Esophagus squamous epithelium (tissue), 5 donors: Measurements from ENCODE around the gene EIF4G1. TPM values are rescaled to one million over a fixed set of nuclear protein-coding genes. Genes with fewer than 3 reads are reported as not detected.
A peak's percentile ranks its signal among the peaks of the same experiment; 100 is the strongest.

ENCODE experiments used
- DNase-seq: peaks from one replicate; lab custom pipeline; 2025; lab: John Stamatoyannopoulos, UW
- H3K27ac ChIP-seq, 4 donors: fragments of 200-600 bp; sonication (generic); one replicate each; pipeline ENCODE4 v1.5.1; 2016 to 2019; ENCODE audit warnings: mild to moderate bottlenecking in 1 of 4
- H3K27me3 ChIP-seq, 4 donors: fragments of 200-600 bp; sonication (generic); 1 replicate in 3 of 4; 2 replicates in 1 of 4; pipeline versions ENCODE4 v1.5.1 to v1.6.0; 2017 to 2021; ENCODE audit warnings: antibody characterized with exemption in 1 of 4
- H3K36me3 ChIP-seq, 3 donors: fragments of 200-600 bp; sonication (generic); one replicate each; pipeline ENCODE4 v1.5.1; 2016 to 2019
- H3K4me1 ChIP-seq, 3 donors: fragments of 200-600 bp; sonication (generic); one replicate each; pipeline ENCODE4 v1.5.1; 2017 to 2019
- H3K4me3 ChIP-seq, 4 donors: fragments of 200-600 bp; sonication (generic); 1 replicate in 3 of 4; 2 replicates in 1 of 4; pipeline ENCODE4 v1.5.1; 2016 to 2019; ENCODE audit warnings: mild to moderate bottlenecking in 2 of 4, moderate library complexity in 1 of 4
- H3K9me3 ChIP-seq, 3 donors: fragments of 200-600 bp; sonication (generic); one replicate each; pipeline ENCODE4 v1.5.1; 2016 to 2019
- CTCF ChIP-seq, 6 experiments: fragments of 450-650 bp in 4 of 6; fragments of 200-600 bp in 2 of 6; sonication (generic) in 2 of 6; IDR thresholded peaks; one replicate each; pipeline ENCODE4 v1.5.1; 2016 to 2019; ENCODE audit warnings: antibody characterized with exemption in 6 of 6, mild to moderate bottlenecking in 4 of 6, moderate library complexity in 4 of 6
- POLR2A ChIP-seq, 4 donors: fragments of 450-650 bp; IDR thresholded peaks; one replicate each; pipeline ENCODE4 v1.6.1; 2017; ENCODE audit warnings: antibody characterized with exemption in 4 of 4, mild to moderate bottlenecking in 4 of 4, moderate library complexity in 3 of 4
- WGBS, 2 donors: methylation state at CpG; one replicate each; pipeline ENCODE4 v1.1.5; 2018; 5-methylcytosine and 5-hydroxymethylcytosine counted together
- intact Hi-C: fragments of 100-400 bp; cut with DNase I; formaldehyde crosslinking; loops from one replicate; pipeline ENCODE4 v1.15.0; 2022
- total RNA-seq, 4 donors: library from RNA; depleted of rRNA; stranded (reverse); fragments of >200 nt; gene quantifications; one replicate each; pipeline ENCODE4 v1.1.0, GENCODE V29; 2016
- donor health status: DM: yes; HTN: yes; CAD: no.

The EIF4G1 gene
- total RNA-seq, 4 donors from 2014 or later = 272 to 462 (median 352) TPM

- peaks cover 0 to 50% (median 0%) of the 10 kb centered on the region in 4 donors for H3K27me3 ChIP-seq
- intact Hi-C loops = loop anchor here (10.0 kb wide), 2 partner anchors 141 to 171 kb away; no protein-coding TSS in a partner anchor
- peaks cover 0 to 22% (median 3%) of the 10 kb centered on the region in 3 donors for H3K36me3 ChIP-seq
- TF ChIP-seq POLR2A (IDR thresholded peaks at IDR 0.05) (no peak), CTCF (IDR thresholded peaks at IDR 0.05) (no peak)
- DNase-seq = no peak
- no peak overlapping the region for H3K27ac ChIP-seq
- H3K9me3 ChIP-seq = no peaks in the 10 kb centered on the region
- 50 to 67% methylated on average over 3 to 4 of the region's 6 CpGs for WGBS, 2 donors
- H3K4me3 ChIP-seq = no peak overlapping the region
- peaks cover 0 to 22% (median 6%) of the 10 kb centered on the region in 3 donors for H3K4me1 ChIP-seq
These were observed 59.0 kb downstream of the EIF4G1 start for GRCh38 chr3:184373422-184373821.

GRCh38 chr3:184375747-184376461 lies 61.5 kb downstream of the EIF4G1 start:
- H3K4me3 ChIP-seq = no peak overlapping the region
- intact Hi-C loops = loop anchor here (10.0 kb wide), 2 partner anchors 139 to 169 kb away; no protein-coding TSS in a partner anchor
- TF ChIP-seq CTCF (IDR thresholded peaks at IDR 0.05) (no peak), POLR2A (IDR thresholded peaks at IDR 0.05) (no peak)
- no peaks in the 10 kb centered on the region for H3K9me3 ChIP-seq
- H3K36me3 ChIP-seq = no peaks in the 10 kb centered on the region
- H3K27me3 ChIP-seq = peaks cover 0 to 74% (median 3%) of the 10 kb centered on the region in 4 donors
- no peak for DNase-seq
- no peak overlapping the region for H3K27ac ChIP-seq
- peaks cover 6 to 39% (median 10%) of the 10 kb centered on the region in 3 donors for H3K4me1 ChIP-seq
- WGBS, 2 donors = 78 to 80% methylated on average over 9 to 10 of the region's 12 CpGs

GRCh38 chr3:184377374-184377773 lies 63.0 kb downstream of the EIF4G1 start:
- no peak overlapping the region for H3K4me3 ChIP-seq
- no peaks in the 10 kb centered on the region for H3K9me3 ChIP-seq
- WGBS, 2 donors = 72 to 82% methylated on average over 5 of the region's 5 CpGs
- H3K36me3 ChIP-seq = no peaks in the 10 kb centered on the region
- peak overlapping the region in 1 of 4 donors; percentile 91 for H3K27ac ChIP-seq
- intact Hi-C loops = loop anchor here (10.0 kb wide), 2 partner anchors 137 to 167 kb away; no protein-coding TSS in a partner anchor
- no peak for DNase-seq
- peaks cover 0 to 88% (median 4%) of the 10 kb centered on the region in 4 donors for H3K27me3 ChIP-seq
- TF ChIP-seq POLR2A (IDR thresholded peaks at IDR 0.05) (no peak), CTCF (IDR thresholded peaks at IDR 0.05) (no peak)
- peaks cover 11 to 38% (median 11%) of the 10 kb centered on the region in 3 donors for H3K4me1 ChIP-seq

GRCh38 chr3:184377882-184378445 lies 63.6 kb downstream of the EIF4G1 start, which contains the start of gene THPO:
Gene THPO (minus strand): TSS chr3:184378207. CDS start chr3:184376259, 1,948 bp downstream.
- 38 to 68% methylated on average over 1 to 6 of the region's 7 CpGs for whole genome bisulfite sequencing, 2 donors
- no peak for TF ChIP-seq POLR2A (IDR thresholded peaks at IDR 0.05)
- TF ChIP-seq CTCF (IDR thresholded peaks at IDR 0.05) = no peak
- intact Hi-C loops = loop anchor here (10.0 kb wide), 2 partner anchors 137 to 167 kb away; no protein-coding TSS in a partner anchor
- Histone ChIP-seq H3K27me3 (peaks cover 0 to 94% (median 4%) of the 10 kb centered on the region in 4 donors), H3K9me3 (no peaks in the 10 kb centered on the region), H3K36me3 (no peaks in the 10 kb centered on the region), H3K27ac (peak within 1 kb of the TSS; percentile 43 to 91 (median 72)), H3K4me3 (no peak within 1 kb of the TSS), H3K4me1 (peaks cover 11 to 38% (median 11%) of the 10 kb centered on the region in 3 donors)
- no peak for DNase-seq
